Measurements from ENCODE around the gene SLC2A13.

GRCh38 chr12:39779768-39780340 lies 326.0 kb downstream of the SLC2A13 start:
- TF ChIP-seq EZH2 (IDR thresholded peaks at IDR 0.05; ENCODE audit: low read depth) (no peak), CTCF (conservative IDR thresholded peaks at IDR 0.05) (no peak)
